ENCODE results near the gene ARMS2.

Gene ARMS2

GRCh38 chr10:122461729-122462532 lies 7.5 kb downstream of the ARMS2 start:
- Histone ChIP-seq H2BK120ac (ENCODE audit: low read depth, low read length) (no peak overlapping the region), H3K9me3 (replicated peaks in 1 of 2; ENCODE audit: control insufficient read depth in 2 of 2, insufficient read depth in 1 of 2, low read depth in 1 of 2, low read length in 2 of 2) (no peaks in the 10 kb centered on the region), H2AK5ac (ENCODE audit: low read depth, low read length) (peak overlapping the region; percentile 79), H3K27me3 (ENCODE audit: control insufficient read depth in 3 of 3, insufficient read depth in 3 of 3, low read depth in 1 of 3, low read length in 3 of 3) (peaks cover 11 to 59% (median 14%) of the 10 kb centered on the region in 3 experiments), H4K8ac (ENCODE audit: low read depth, low read length) (no peak overlapping the region), H3K9ac (ENCODE audit: low read depth, low read length, poor library complexity) (peak overlapping the region; percentile 89), H2BK12ac (ENCODE audit: low read length) (no peak overlapping the region), H2AFZ (ENCODE audit: low read length) (peak overlapping the region; percentile 98), H3K18ac (ENCODE audit: low read length) (peak overlapping the region; percentile 29), H3K4me2 (ENCODE audit: insufficient read depth, low read length, poor library complexity, severe bottlenecking) (peak overlapping the region; percentile 99), H2BK5ac (ENCODE audit: low read length) (no peak overlapping the region), H3K23ac (ENCODE audit: low read depth, low read length, poor library complexity) (peak overlapping the region; percentile 22), H4K91ac (ENCODE audit: low read depth, low read length, poor library complexity) (no peak overlapping the region), H3K27ac (replicated peaks; ENCODE audit: low read length) (no peak overlapping the region), H3K36me3 (replicated peaks in 1 of 2; ENCODE audit: control insufficient read depth in 2 of 2, insufficient read depth in 2 of 2, low read length in 2 of 2) (no peaks in the 10 kb centered on the region), H3K4me1 (ENCODE audit: control insufficient read depth in 2 of 2, insufficient read depth in 1 of 2, low read depth in 1 of 2, low read length in 2 of 2) (peaks cover 7 to 23% of the 10 kb centered on the region in 2 donors), H3K4ac (ENCODE audit: low read length) (no peak overlapping the region), H3K14ac (ENCODE audit: low read length) (no peak overlapping the region), H3K4me3 (ENCODE audit: low read length in 2 of 2) (peak overlapping the region; percentile 67 to 82), H2BK15ac (ENCODE audit: low read length) (no peak overlapping the region), H3K79me1 (ENCODE audit: low read depth, low read length) (no peaks in the 10 kb centered on the region)
- no CpG with 5 or more reads among the region's 95 CpGs for WGBS, 2 donors (ENCODE audit: extremely low coverage in 2 of 2, insufficient read length in 2 of 2, insufficient replicate concordance in 1 of 2)
- no peak for DNase-seq (ENCODE audit: low spot score)

DNA sequence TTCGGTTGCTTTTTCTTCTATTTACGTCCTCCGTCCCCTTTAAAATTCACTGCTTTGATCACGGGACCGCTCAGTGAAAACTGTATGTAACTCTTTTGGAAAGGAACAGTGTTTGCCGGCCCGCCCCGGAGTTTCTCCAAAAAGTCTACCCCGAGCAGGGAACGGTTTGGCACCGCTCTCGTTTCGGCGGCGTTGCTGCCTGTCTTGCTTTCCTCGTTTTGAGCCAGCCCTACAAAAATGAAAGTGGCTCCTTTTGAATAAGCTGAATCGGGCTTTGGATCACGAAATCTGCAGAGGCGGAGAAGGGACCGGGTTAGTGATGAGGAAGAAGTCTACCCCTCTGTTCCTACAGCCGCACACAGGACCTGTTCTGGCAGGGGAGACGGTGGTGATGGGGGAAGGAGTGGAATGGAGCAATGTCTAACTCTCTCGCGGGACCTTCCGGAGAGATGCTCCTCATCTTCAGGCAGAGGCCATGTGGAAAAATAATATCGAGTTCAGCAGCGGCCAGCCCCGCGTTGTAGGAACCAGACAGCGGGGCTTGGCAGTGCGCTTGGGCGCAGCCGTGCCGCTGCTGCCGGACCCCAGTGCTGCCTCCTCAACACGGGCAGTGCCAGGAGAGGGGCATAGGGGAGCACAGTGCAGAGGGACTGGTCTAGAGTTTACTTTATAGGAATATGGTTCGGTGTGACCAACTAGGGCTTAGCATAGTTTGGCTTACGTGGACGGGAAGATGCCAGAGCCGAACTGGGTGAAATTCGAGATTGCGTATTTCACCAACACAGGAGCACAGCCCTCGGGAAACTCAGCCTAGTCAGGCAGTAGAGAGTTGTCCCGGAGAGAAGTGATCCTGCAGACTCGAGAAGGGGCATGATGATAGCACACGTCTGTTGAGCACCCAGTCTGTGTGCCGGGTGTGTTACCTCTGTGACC lies 8.3 kb downstream of the ARMS2 start:
- Histone ChIP-seq H3K4me1 (ENCODE audit: control insufficient read depth in 2 of 2, insufficient read depth in 1 of 2, low read depth in 1 of 2, low read length in 2 of 2) (peaks cover 7 to 20% of the 10 kb centered on the region in 2 donors), H2AFZ (ENCODE audit: low read length) (peak overlapping the region; percentile 98), H3K27ac (replicated peaks; ENCODE audit: low read length) (no peak overlapping the region), H3K79me1 (ENCODE audit: low read depth, low read length) (no peaks in the 10 kb centered on the region), H4K8ac (ENCODE audit: low read depth, low read length) (no peak overlapping the region), H2BK120ac (ENCODE audit: low read depth, low read length) (no peak overlapping the region), H2BK15ac (ENCODE audit: low read length) (no peak overlapping the region), H2BK12ac (ENCODE audit: low read length) (no peak overlapping the region), H3K4me2 (ENCODE audit: insufficient read depth, low read length, poor library complexity, severe bottlenecking) (peak overlapping the region; percentile 99), H2AK5ac (ENCODE audit: low read depth, low read length) (no peak overlapping the region), H3K36me3 (replicated peaks in 1 of 2; ENCODE audit: control insufficient read depth in 2 of 2, insufficient read depth in 2 of 2, low read length in 2 of 2) (no peaks in the 10 kb centered on the region), H2BK5ac (ENCODE audit: low read length) (no peak overlapping the region), H3K14ac (ENCODE audit: low read length) (no peak overlapping the region), H3K27me3 (ENCODE audit: control insufficient read depth in 3 of 3, insufficient read depth in 3 of 3, low read depth in 1 of 3, low read length in 3 of 3) (peaks cover 11 to 59% (median 14%) of the 10 kb centered on the region in 3 experiments), H4K91ac (ENCODE audit: low read depth, low read length, poor library complexity) (no peak overlapping the region), H3K4me3 (ENCODE audit: low read length in 2 of 2) (peak overlapping the region in 1 of 2 donors; percentile 67), H3K9ac (ENCODE audit: low read depth, low read length, poor library complexity) (no peak overlapping the region), H3K9me3 (replicated peaks in 1 of 2; ENCODE audit: control insufficient read depth in 2 of 2, insufficient read depth in 1 of 2, low read depth in 1 of 2, low read length in 2 of 2) (no peaks in the 10 kb centered on the region), H3K23ac (ENCODE audit: low read depth, low read length, poor library complexity) (peak overlapping the region; percentile 18), H3K18ac (ENCODE audit: low read length) (peak overlapping the region; percentile 42), H3K4ac (ENCODE audit: low read length) (no peak overlapping the region)
- no peak for DNase-seq (ENCODE audit: low spot score)
- WGBS, 2 donors (ENCODE audit: extremely low coverage in 2 of 2, insufficient read length in 2 of 2, insufficient replicate concordance in 1 of 2) = no CpG with 5 or more reads among the region's 47 CpGs

DNA sequence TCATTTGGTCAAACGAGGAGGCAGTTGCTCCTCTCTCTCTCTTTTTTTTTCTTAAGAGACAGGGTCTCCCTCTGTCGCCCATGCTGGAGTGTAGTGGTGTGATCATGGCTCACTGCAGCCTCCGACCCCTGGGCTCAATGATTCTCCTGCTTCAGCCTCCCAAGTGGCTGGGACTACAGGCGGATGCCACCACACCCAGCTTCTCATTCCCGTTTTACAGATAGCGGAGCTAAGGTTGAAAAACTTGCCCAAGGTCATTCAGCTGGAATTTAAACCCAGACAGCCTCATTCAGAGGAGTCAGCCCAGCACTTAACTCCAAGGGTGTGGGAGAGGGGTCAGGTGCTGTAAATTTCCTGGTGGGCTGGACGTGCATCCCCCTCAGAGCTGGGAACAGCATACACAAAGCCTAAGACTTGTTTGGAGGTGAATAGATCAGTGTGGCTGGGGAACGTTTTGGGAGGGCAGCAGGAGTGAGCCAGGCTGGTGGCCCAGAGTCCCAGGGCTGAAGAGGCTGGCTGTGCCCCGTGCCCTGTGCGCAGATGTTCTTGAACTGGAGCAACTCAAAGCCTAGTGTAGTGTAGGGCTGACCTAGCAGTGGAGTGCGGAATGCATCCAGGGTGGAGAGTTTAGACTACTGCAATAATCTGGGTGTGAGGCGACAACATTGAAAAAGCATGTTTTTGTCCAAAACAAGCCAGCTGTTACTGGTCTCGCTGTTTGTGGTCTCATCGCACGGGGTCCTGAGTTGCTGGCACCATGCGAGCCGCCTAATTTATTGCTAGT lies 9.2 kb downstream of the ARMS2 start:
- H2AK5ac ChIP-seq (ENCODE audit: low read depth, low read length) = no peak overlapping the region
- no peak overlapping the region for H3K4me3 ChIP-seq (ENCODE audit: low read length in 2 of 2)

More for the DNA sequence above, 9.2 kb downstream of the ARMS2 start:
- Histone ChIP-seq H3K9me3 (replicated peaks in 1 of 2; ENCODE audit: control insufficient read depth in 2 of 2, insufficient read depth in 1 of 2, low read depth in 1 of 2, low read length in 2 of 2) (no peaks in the 10 kb centered on the region), H2BK15ac (ENCODE audit: low read length) (no peak overlapping the region), H4K91ac (ENCODE audit: low read depth, low read length, poor library complexity) (no peak overlapping the region), H3K14ac (ENCODE audit: low read length) (no peak overlapping the region), H3K79me1 (ENCODE audit: low read depth, low read length) (no peaks in the 10 kb centered on the region), H3K27ac (replicated peaks; ENCODE audit: low read length) (no peak overlapping the region), H3K36me3 (replicated peaks in 1 of 2; ENCODE audit: control insufficient read depth in 2 of 2, insufficient read depth in 2 of 2, low read length in 2 of 2) (no peaks in the 10 kb centered on the region), H3K18ac (ENCODE audit: low read length) (no peak overlapping the region), H3K27me3 (ENCODE audit: control insufficient read depth in 3 of 3, insufficient read depth in 3 of 3, low read depth in 1 of 3, low read length in 3 of 3) (peaks cover 11 to 59% (median 14%) of the 10 kb centered on the region in 3 experiments), H3K4me2 (ENCODE audit: insufficient read depth, low read length, poor library complexity, severe bottlenecking) (no peak overlapping the region), H3K23ac (ENCODE audit: low read depth, low read length, poor library complexity) (no peak overlapping the region), H2BK120ac (ENCODE audit: low read depth, low read length) (no peak overlapping the region), H2BK5ac (ENCODE audit: low read length) (no peak overlapping the region), H3K9ac (ENCODE audit: low read depth, low read length, poor library complexity) (no peak overlapping the region), H2AFZ (ENCODE audit: low read length) (no peak overlapping the region), H4K8ac (ENCODE audit: low read depth, low read length) (no peak overlapping the region), H3K4me1 (ENCODE audit: control insufficient read depth in 2 of 2, insufficient read depth in 1 of 2, low read depth in 1 of 2, low read length in 2 of 2) (peaks cover 5 to 13% of the 10 kb centered on the region in 2 donors), H3K4ac (ENCODE audit: low read length) (no peak overlapping the region), H2BK12ac (ENCODE audit: low read length) (no peak overlapping the region)
- DNase-seq (ENCODE audit: low spot score) = no peak
- WGBS, 2 donors (ENCODE audit: extremely low coverage in 2 of 2, insufficient read length in 2 of 2, insufficient replicate concordance in 1 of 2) = no CpG with 5 or more reads among the region's 17 CpGs

All from neuronal stem cell (in vitro differentiated cells).